ENCODE results near the gene FGD5. TPM values are rescaled to one million over a fixed set of nuclear protein-coding genes. Genes with fewer than 3 reads are reported as not detected.

The FGD5 gene
- total and polyA plus RNA-seq, 9 of the 15 experiments (the other 6 are each of a cell fraction or from before 2014, with no cell fraction given): 0.18 TPM; not detected in 8

- ChIA-PET CTCF (ENCODE audit: low intra/inter-chr PET ratio) (no interaction called here), POLR2A (interaction anchor here (0.5 to 1.6 kb wide), 4 partner anchors 10 to 242 kb away, joined by 3 read pairs; partner anchors contain the start of gene CCDC174)
- Histone ChIP-seq H3K9me3 (replicated peaks; ENCODE audit: control insufficient read depth, insufficient read depth, low read depth, low read length) (no peaks in the 10 kb centered on the region), H3K27ac (ENCODE audit: extremely low read depth, low read depth, low read length) (no peak overlapping the region), H3K9ac (ENCODE audit: insufficient read depth in 1 of 2, low read depth in 2 of 2, low read length in 2 of 2) (no peak overlapping the region), H3K79me2 (ENCODE audit: control insufficient read depth, insufficient read depth, low read length) (no peaks in the 10 kb centered on the region), H3K9me1 (ENCODE audit: control insufficient read depth, insufficient read depth, low read length) (no peaks in the 10 kb centered on the region), H3K36me3 (ENCODE audit: control insufficient read depth, insufficient read depth, low read length) (no peaks in the 10 kb centered on the region), H2AFZ (ENCODE audit: low read depth, low read length) (no peak overlapping the region), H3K4me1 (replicated peaks in 1 of 2; ENCODE audit: control insufficient read depth in 2 of 2, insufficient read depth in 2 of 2, low read length in 2 of 2) (no peaks in the 10 kb centered on the region), H3K4me2 (ENCODE audit: insufficient read depth, low read length) (no peak overlapping the region), H3K27me3 (ENCODE audit: control insufficient read depth in 2 of 2, insufficient read depth in 2 of 2, low read length in 2 of 2) (peaks cover 44 to 54% of the 10 kb centered on the region in 2 experiments), H3K4me3 (no peak overlapping the region), H4K20me1 (replicated peaks; ENCODE audit: control insufficient read depth, insufficient read depth, low read length) (peaks cover 7% of the 10 kb centered on the region; the same call in 1 of the 2 replicates)
- peak; percentile 94 for TF ChIP-seq ZNF146 (CRISPR knock-in tag; IDR thresholded peaks at IDR 0.05; ENCODE audit: unreplicated experiment)
- peak; percentile 56 for TF ChIP-seq RBM25 (IDR thresholded peaks at IDR 0.05; ENCODE audit: low read depth, low read length, severe bottlenecking)
- TF ChIP-seq, protein P1, sequence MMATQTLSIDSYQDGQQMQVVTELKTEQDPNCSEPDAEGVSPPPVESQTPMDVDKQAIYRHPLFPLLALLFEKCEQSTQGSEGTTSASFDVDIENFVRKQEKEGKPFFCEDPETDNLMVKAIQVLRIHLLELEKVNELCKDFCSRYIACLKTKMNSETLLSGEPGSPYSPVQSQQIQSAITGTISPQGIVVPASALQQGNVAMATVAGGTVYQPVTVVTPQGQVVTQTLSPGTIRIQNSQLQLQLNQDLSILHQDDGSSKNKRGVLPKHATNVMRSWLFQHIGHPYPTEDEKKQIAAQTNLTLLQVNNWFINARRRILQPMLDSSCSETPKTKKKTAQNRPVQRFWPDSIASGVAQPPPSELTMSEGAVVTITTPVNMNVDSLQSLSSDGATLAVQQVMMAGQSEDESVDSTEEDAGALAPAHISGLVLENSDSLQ (IDR thresholded peaks at IDR 0.05): no peak
- ATAC-seq (no peak), DNase-seq (ENCODE audit: extremely low read depth in 1 of 4, low spot score in 3 of 4) (no peak), FAIRE-seq (no peak)
- 3% methylated on average over 2 of the region's 2 CpGs for WGBS (ENCODE audit: insufficient coverage, low coverage, missing lambda C conversion rate)
- no TSS peak for BruUV-seq (replicated peaks)
- in situ Hi-C loops (cut with MboI) (no loop called here), intact Hi-C loops (cut with micrococcal nuclease) (no loop called here)
Observed at GRCh38 chr3:14894085-14894484, 75.3 kb downstream of the FGD5 start.

DNA sequence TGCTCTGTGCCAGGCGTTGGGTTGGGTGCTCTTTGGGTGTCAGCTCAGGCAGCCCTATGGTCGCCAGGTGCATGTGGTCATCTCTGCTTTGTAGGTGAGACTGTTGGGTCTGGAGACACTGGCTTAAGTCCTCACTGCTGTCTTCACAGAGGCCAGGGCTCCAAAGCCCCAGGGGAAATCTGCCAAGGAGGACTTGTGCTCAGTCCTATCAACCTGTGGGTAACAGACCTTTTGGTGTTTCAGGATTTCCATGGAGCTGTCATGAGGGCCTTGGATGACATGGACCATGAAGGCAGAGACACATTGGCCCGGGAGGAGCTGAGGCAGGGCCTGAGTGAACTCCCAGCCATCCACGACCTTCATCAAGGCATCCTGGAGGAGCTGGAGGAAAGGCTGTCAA lies 78.5 kb downstream of the FGD5 start:
- H3K27me3 ChIP-seq (ENCODE audit: control insufficient read depth in 2 of 2, insufficient read depth in 2 of 2, low read length in 2 of 2): peaks cover 24 to 51% of the 10 kb centered on the region in 2 experiments
- H3K4me3 ChIP-seq: no peak overlapping the region
- intact Hi-C loops (cut with micrococcal nuclease): no loop called here
- in situ Hi-C loops (cut with MboI): no loop called here
- H3K36me3 ChIP-seq (ENCODE audit: control insufficient read depth, insufficient read depth, low read length): no peaks in the 10 kb centered on the region
- CTCF ChIA-PET (ENCODE audit: low intra/inter-chr PET ratio): no interaction called here
- H3K27ac ChIP-seq (ENCODE audit: extremely low read depth, low read depth, low read length): no peak overlapping the region
- no peaks in the 10 kb centered on the region for H3K9me1 ChIP-seq (ENCODE audit: control insufficient read depth, insufficient read depth, low read length)
- no peaks in the 10 kb centered on the region for H3K79me2 ChIP-seq (ENCODE audit: control insufficient read depth, insufficient read depth, low read length)
- ATAC-seq: no peak
- no peaks in the 10 kb centered on the region for H3K4me1 ChIP-seq (replicated peaks in 1 of 2; ENCODE audit: control insufficient read depth in 2 of 2, insufficient read depth in 2 of 2, low read length in 2 of 2)
- no TSS peak for BruUV-seq (replicated peaks)
- no peak for FAIRE-seq
- no peak for DNase-seq (ENCODE audit: extremely low read depth in 1 of 4, low spot score in 3 of 4)
- POLR2A ChIA-PET: interaction anchor here (0.5 to 1.0 kb wide), 2 partner anchors 67 to 228 kb away, joined by 3 to 4 read pairs; no protein-coding TSS in a partner anchor
- no peak overlapping the region for H3K9ac ChIP-seq (ENCODE audit: insufficient read depth in 1 of 2, low read depth in 2 of 2, low read length in 2 of 2)
- H2AFZ ChIP-seq (ENCODE audit: low read depth, low read length): no peak overlapping the region
- 0% methylated on average over 4 of the region's 4 CpGs for WGBS (ENCODE audit: insufficient coverage, low coverage, missing lambda C conversion rate)
- H3K9me3 ChIP-seq (replicated peaks; ENCODE audit: control insufficient read depth, insufficient read depth, low read depth, low read length): no peaks in the 10 kb centered on the region
- no peak overlapping the region for H3K4me2 ChIP-seq (ENCODE audit: insufficient read depth, low read length)
- H4K20me1 ChIP-seq (replicated peaks; ENCODE audit: control insufficient read depth, insufficient read depth, low read length): peaks cover 7% of the 10 kb centered on the region; the same call in 1 of the 2 replicates
- TF ChIP-seq SP1 (CRISPR knock-in tag; IDR thresholded peaks at IDR 0.05): no peak
- no peak for TF ChIP-seq FOXP1 (CRISPR knock-in tag; IDR thresholded peaks at IDR 0.05)
- no peak for TF ChIP-seq PML (IDR thresholded peaks at IDR 0.05; ENCODE audit: low read length)
- TF ChIP-seq PHF20 (IDR thresholded peaks at IDR 0.05; ENCODE audit: partially characterized antibody): no peak
- TF ChIP-seq GABPB1 (CRISPR knock-in tag; IDR thresholded peaks at IDR 0.05): no peak
- TF ChIP-seq NCOA6 (IDR thresholded peaks at IDR 0.05): no peak
- no peak for TF ChIP-seq E2F1 (CRISPR knock-in tag; IDR thresholded peaks at IDR 0.05)
- TF ChIP-seq JUND (IDR thresholded peaks at IDR 0.05; ENCODE audit: borderline replicate concordance, low read depth, low read length): no peak
- no peak for TF ChIP-seq JUND (tag; IDR thresholded peaks at IDR 0.05; ENCODE audit: borderline replicate concordance, low read depth, low read length)
- no peak for TF ChIP-seq ZNF75A (CRISPR knock-in tag; IDR thresholded peaks at IDR 0.05)
- no peak for TF ChIP-seq ZNF124 (CRISPR knock-in tag; IDR thresholded peaks at IDR 0.05)

Measured in K562 (cell line).